Nephron (organoid): ENCODE data around the gene AXIN1.
"Not testable (repeated sequence)": the region's sequence is repeated elsewhere in the genome, so short reads cannot be mapped to it uniquely, and the experiment has no call there.

Source experiments
- H3K27ac Mint-ChIP-seq, 3 experiments: 2 replicates each; pipeline ENCODE4 v1.8.0; 2020; ENCODE audit warnings: mixed read lengths in 3 of 3, mild to moderate bottlenecking in 2 of 3, moderate library complexity in 1 of 3
- H3K27me3 Mint-ChIP-seq: 2 replicates; pipeline ENCODE4 v1.8.0; 2021; ENCODE audit warnings: low read depth, mild to moderate bottlenecking, moderate library complexity, mixed read lengths
- H3K36me3 Mint-ChIP-seq: 2 replicates; pipeline ENCODE4 v1.8.0; 2020; ENCODE audit warnings: low read depth, mixed read lengths
- H3K4me1 Mint-ChIP-seq: 2 replicates; pipeline ENCODE4 v1.8.0; 2020; ENCODE audit warnings: mixed read lengths
- H3K4me3 Mint-ChIP-seq, 3 experiments: 2 replicates each; pipeline ENCODE4 v1.8.0; 2020; ENCODE audit warnings: mild to moderate bottlenecking in 3 of 3, mixed read lengths in 3 of 3, moderate library complexity in 2 of 3
- H3K9me3 Mint-ChIP-seq: 2 replicates; pipeline ENCODE4 v1.8.0; 2020; ENCODE audit warnings: mixed read lengths
- CTCF ChIP-seq, 3 experiments: fragments of 200-600 bp; sonication (generic); IDR thresholded peaks; one replicate each; pipeline ENCODE4 v1.5.0; 2021; ENCODE audit warnings: antibody characterized with exemption in 3 of 3; ENCODE audit not compliant: unreplicated experiment in 3 of 3

The AXIN1 gene

GRCh38 chr16:392450-393030 lies 40.0 kb upstream of the AXIN1 start:
- Mint-ChIP-seq H3K27me3 (peaks cover 4% of the 10 kb centered on the region), H3K27ac (no peak overlapping the region), H3K4me3 (no peak overlapping the region), H3K36me3 (no peaks in the 10 kb centered on the region), H3K4me1 (peaks cover 28% of the 10 kb centered on the region), H3K9me3 (no peaks in the 10 kb centered on the region)
- no peak for TF ChIP-seq CTCF (IDR thresholded peaks at IDR 0.05; ENCODE audit: unreplicated experiment in 3 of 3)

GRCh38 chr16:391885-392335 lies 39.4 kb upstream of the AXIN1 start:
- no peak overlapping the region for H3K27ac Mint-ChIP-seq
- H3K36me3 Mint-ChIP-seq, result no peaks in the 10 kb centered on the region
- H3K9me3 Mint-ChIP-seq, result no peaks in the 10 kb centered on the region
- H3K4me3 Mint-ChIP-seq, result no peak overlapping the region
- peaks cover 4% of the 10 kb centered on the region for H3K27me3 Mint-ChIP-seq
- peaks cover 30% of the 10 kb centered on the region for H3K4me1 Mint-ChIP-seq
- peak; percentile 47 to 67 (median 62) for TF ChIP-seq CTCF (IDR thresholded peaks at IDR 0.05; ENCODE audit: unreplicated experiment in 3 of 3)

GRCh38 chr16:389352-389751 lies 36.8 kb upstream of the AXIN1 start:
- peaks cover 23% of the 10 kb centered on the region for H3K4me1 Mint-ChIP-seq
- H3K36me3 Mint-ChIP-seq, result no peaks in the 10 kb centered on the region
- no peak overlapping the region for H3K4me3 Mint-ChIP-seq
- no peaks in the 10 kb centered on the region for H3K9me3 Mint-ChIP-seq
- TF ChIP-seq CTCF (IDR thresholded peaks at IDR 0.05; ENCODE audit: unreplicated experiment in 3 of 3), result no peak
- peaks cover 4% of the 10 kb centered on the region for H3K27me3 Mint-ChIP-seq
- peak overlapping the region in 1 of 3 experiments; percentile 41 for H3K27ac Mint-ChIP-seq

GRCh38 chr16:387761-388666 lies 35.5 kb upstream of the AXIN1 start:
- Mint-ChIP-seq H3K4me1 (peaks cover 29% of the 10 kb centered on the region), H3K4me3 (peak overlapping the region; percentile 15 to 72 (median 22)), H3K27ac (peak overlapping the region; percentile 86 to 93 (median 86))
- not testable (repeated sequence) for H3K27me3 Mint-ChIP-seq, H3K36me3 Mint-ChIP-seq, H3K9me3 Mint-ChIP-seq
- TF ChIP-seq CTCF (IDR thresholded peaks at IDR 0.05; ENCODE audit: unreplicated experiment in 3 of 3), result peak in 1 of 3 experiments; percentile 17

DNA sequence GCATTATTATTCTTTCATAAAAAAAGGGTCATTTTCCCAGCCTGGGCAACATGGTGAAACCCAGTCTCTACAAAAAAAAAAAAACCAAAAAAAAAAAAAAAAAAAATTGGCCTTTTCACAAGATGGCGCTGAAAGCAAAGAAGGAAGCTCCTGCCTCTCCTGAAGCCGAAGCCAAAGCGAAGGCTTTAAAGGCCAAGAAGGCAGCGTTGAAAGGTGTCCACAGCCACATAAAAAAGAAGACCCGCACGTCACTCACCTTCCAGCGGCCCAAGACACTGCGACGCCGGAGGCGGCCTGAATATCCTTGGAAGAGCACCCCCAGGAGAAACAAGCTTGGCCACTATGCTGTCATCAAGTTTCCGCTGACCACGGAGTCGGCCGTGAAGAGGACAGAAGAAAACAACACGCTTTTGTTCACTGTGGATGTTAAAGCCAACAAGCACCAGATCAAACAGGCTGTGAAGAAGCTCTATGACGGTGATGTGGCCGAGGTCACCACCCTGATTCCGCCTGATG lies 34.2 kb upstream of the AXIN1 start:
- Mint-ChIP-seq H3K27ac (peak overlapping the region; percentile 52 to 86 (median 54)), H3K4me1 (peaks cover 35% of the 10 kb centered on the region), H3K36me3 (no peaks in the 10 kb centered on the region), H3K4me3 (peak overlapping the region in 1 of 3 experiments; percentile 41), H3K27me3 (peaks cover 15% of the 10 kb centered on the region), H3K9me3 (no peaks in the 10 kb centered on the region)
- TF ChIP-seq CTCF (IDR thresholded peaks at IDR 0.05; ENCODE audit: unreplicated experiment in 3 of 3), result peak in 1 of 3 experiments; percentile 13
